Neural cell (in vitro differentiated cells): Measurements from ENCODE around the gene NDFIP2. TPM values are rescaled to one million over a fixed set of nuclear protein-coding genes. Genes with fewer than 3 reads are reported as not detected.

Experiments used
- H2AFZ ChIP-seq: fragments of 200-600, 300-800 bp; sonication (generic), shearing (Covaris generic); 2 replicates; pipeline ENCODE4 v1.6.0; 2014; ENCODE audit warnings: low read depth, mild to moderate bottlenecking, antibody characterized with exemption, low read length, moderate library complexity
- H3F3A ChIP-seq: fragments of 200-600 bp; shearing (Covaris generic); 2 replicates; pipeline ENCODE4 v1.6.1; 2016; ENCODE audit warnings: mild to moderate bottlenecking, moderate library complexity, mixed read lengths, antibody characterized with exemption, low read length; ENCODE audit not compliant: insufficient read depth, poor library complexity, severe bottlenecking
- H3K27ac ChIP-seq: fragments of 200-600, 300-800 bp; sonication (generic), shearing (Covaris generic); 2 replicates; pipeline ENCODE4 v1.5.1; 2014; ENCODE audit warnings: mild to moderate bottlenecking, low read length, moderate library complexity
- H3K27me3 ChIP-seq: fragments of 300-800, 200-600 bp; sonication (generic), shearing (Covaris generic); 2 replicates; pipeline ENCODE4 v1.6.0; 2014; ENCODE audit warnings: mild to moderate bottlenecking, low read depth, low read length, moderate library complexity; ENCODE audit not compliant: insufficient read depth
- H3K36me3 ChIP-seq: fragments of 300-800, 200-600 bp; sonication (generic), shearing (Covaris generic); 2 replicates; pipeline ENCODE4 v1.5.1; 2014; ENCODE audit warnings: mild to moderate bottlenecking, antibody characterized with exemption, low read length, moderate library complexity; ENCODE audit not compliant: insufficient read depth
- H3K4me2 ChIP-seq: fragments of 300-800, 200-600 bp; sonication (generic), shearing (Covaris generic); 2 replicates; pipeline ENCODE4 v1.6.0; 2014; ENCODE audit warnings: mild to moderate bottlenecking, low read length
- H3K4me3 ChIP-seq: fragments of 300-800, 200-600 bp; sonication (generic), shearing (Covaris generic); 2 replicates; pipeline ENCODE4 v1.5.1; 2014; ENCODE audit warnings: mild to moderate bottlenecking, low read length, moderate library complexity
- H3K79me2 ChIP-seq: fragments of 200-600 bp; shearing (Covaris generic); replicated peaks from 2 replicates; pipeline ENCODE4 v1.6.0; 2014; ENCODE audit warnings: mild to moderate bottlenecking, low read length, moderate library complexity; ENCODE audit not compliant: insufficient read depth
- H3K9ac ChIP-seq: fragments of 300-800, 200-600 bp; sonication (generic), shearing (Covaris generic); 2 replicates; pipeline ENCODE4 v1.6.1; 2016; ENCODE audit warnings: mild to moderate bottlenecking, low read length, mixed read lengths
- H3K9me2 ChIP-seq: fragments of 200-600 bp; shearing (Covaris generic); 2 replicates; pipeline ENCODE4 v1.6.1; 2016; ENCODE audit warnings: mild to moderate bottlenecking, low read length, mixed read lengths; ENCODE audit not compliant: insufficient read depth
- H3K9me3 ChIP-seq: fragments of 200-600, 300-800 bp; sonication (generic), shearing (Covaris generic); 2 replicates; pipeline ENCODE4 v1.6.1; 2016; ENCODE audit warnings: mild to moderate bottlenecking, mixed run types, low read length, moderate library complexity, mixed read lengths
- H4K20me1 ChIP-seq: fragments of 200-600 bp; shearing (Covaris generic); 2 replicates; pipeline ENCODE4 v1.6.1; 2016; ENCODE audit warnings: mild to moderate bottlenecking, mixed run types; ENCODE audit not compliant: insufficient read depth
- CTCF ChIP-seq: fragments of 450-650 bp; IDR thresholded peaks from 2 replicates; pipeline ENCODE4 v1.5.1; 2014; ENCODE audit warnings: antibody characterized with exemption, mild to moderate bottlenecking, moderate library complexity; ENCODE audit not compliant: poor library complexity, severe bottlenecking
- EP300 ChIP-seq: fragments of 450-650 bp; conservative IDR thresholded peaks from 2 replicates; pipeline ENCODE4 v1.6.1; 2014; ENCODE audit warnings: antibody characterized with exemption, mild to moderate bottlenecking, moderate library complexity; ENCODE audit not compliant: poor library complexity, severe bottlenecking
- EZH2 ChIP-seq: fragments of 200-600, 300-800 bp; shearing (Covaris generic), sonication (generic); IDR thresholded peaks from 2 replicates; pipeline ENCODE4 v1.6.1; 2014; ENCODE audit warnings: antibody characterized with exemption, low read length, borderline replicate concordance, mild to moderate bottlenecking; ENCODE audit not compliant: insufficient read depth, poor library complexity, severe bottlenecking
- POLR2AphosphoS5 ChIP-seq: IDR thresholded peaks from 2 replicates; pipeline ENCODE4 v1.6.1; 2012
- SMC3 ChIP-seq: fragments of 450-650 bp; conservative IDR thresholded peaks from 2 replicates; pipeline ENCODE4 v1.6.1; 2014; ENCODE audit warnings: antibody characterized with exemption, mild to moderate bottlenecking, moderate library complexity; ENCODE audit not compliant: poor library complexity
- TAF1 ChIP-seq: IDR thresholded peaks from 2 replicates; pipeline ENCODE4 v1.6.1; 2012; ENCODE audit warnings: low read depth
- polyA plus RNA-seq: library from polyadenylated mRNA; depleted of rRNA; stranded (reverse); fragments of >200 nt; gene quantifications from 2 replicates; pipeline ENCODE4 v1.2.3, GENCODE V29; 2014
- TF ChIP-seq, protein P1 (sequence below): IDR thresholded peaks from 2 replicates; pipeline ENCODE4 v1.6.1; 2012; ENCODE audit warnings: borderline replicate concordance

Gene NDFIP2
- polyA plus RNA-seq, 1 donor from 2014 or later = 41.2 TPM

DNA sequence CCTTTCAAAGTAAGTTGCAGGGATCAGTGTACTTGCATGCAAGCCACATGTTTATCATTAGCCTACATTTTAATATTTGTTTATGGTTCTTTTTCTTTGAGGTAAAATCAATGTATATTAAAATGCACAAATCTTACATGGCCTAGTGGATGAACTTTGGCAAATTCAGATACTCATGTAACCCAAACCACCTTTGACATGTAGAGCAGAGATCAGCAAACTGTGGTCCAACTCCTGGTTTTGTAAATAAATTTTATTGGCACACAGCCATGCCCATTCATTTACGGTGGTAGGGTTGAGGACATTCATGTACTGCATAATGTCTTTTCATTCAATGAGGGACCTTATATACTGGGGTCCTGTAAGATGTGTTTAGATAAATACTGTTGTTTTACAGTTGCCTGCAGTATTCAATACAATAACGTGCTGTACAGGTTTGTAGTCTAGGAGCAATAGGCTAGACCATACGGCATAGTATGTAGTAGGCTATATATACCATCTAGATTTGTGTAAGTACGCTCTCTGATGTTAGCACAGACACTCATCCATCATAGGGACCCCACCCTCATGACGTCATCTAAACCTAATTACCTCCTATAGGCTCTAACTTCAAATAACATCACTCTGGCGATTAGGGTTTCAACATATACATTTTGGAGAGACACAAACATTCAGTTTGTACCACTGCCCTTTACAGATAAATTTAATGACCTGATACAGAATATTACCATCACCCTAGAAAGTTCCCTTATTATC, 5.7 kb downstream of the NDFIP2 start:
- Histone ChIP-seq H3K9me3 (no peaks in the 10 kb centered on the region), H3K9me2 (no peaks in the 10 kb centered on the region), H3K27ac (no peak overlapping the region), H3K27me3 (no peaks in the 10 kb centered on the region), H3K36me3 (no peaks in the 10 kb centered on the region), H3K9ac (no peak overlapping the region), H3K79me2 (peaks cover 4% of the 10 kb centered on the region), H3K4me2 (no peak overlapping the region), H4K20me1 (no peaks in the 10 kb centered on the region), H3K4me3 (no peak overlapping the region), H2AFZ (no peak overlapping the region), H3F3A (no peaks in the 10 kb centered on the region)
- TF ChIP-seq CTCF (no peak), SMC3 (no peak), EP300 (no peak), EZH2 (no peak), TAF1 (no peak), POLR2AphosphoS5 (no peak)
- TF ChIP-seq, protein P1, sequence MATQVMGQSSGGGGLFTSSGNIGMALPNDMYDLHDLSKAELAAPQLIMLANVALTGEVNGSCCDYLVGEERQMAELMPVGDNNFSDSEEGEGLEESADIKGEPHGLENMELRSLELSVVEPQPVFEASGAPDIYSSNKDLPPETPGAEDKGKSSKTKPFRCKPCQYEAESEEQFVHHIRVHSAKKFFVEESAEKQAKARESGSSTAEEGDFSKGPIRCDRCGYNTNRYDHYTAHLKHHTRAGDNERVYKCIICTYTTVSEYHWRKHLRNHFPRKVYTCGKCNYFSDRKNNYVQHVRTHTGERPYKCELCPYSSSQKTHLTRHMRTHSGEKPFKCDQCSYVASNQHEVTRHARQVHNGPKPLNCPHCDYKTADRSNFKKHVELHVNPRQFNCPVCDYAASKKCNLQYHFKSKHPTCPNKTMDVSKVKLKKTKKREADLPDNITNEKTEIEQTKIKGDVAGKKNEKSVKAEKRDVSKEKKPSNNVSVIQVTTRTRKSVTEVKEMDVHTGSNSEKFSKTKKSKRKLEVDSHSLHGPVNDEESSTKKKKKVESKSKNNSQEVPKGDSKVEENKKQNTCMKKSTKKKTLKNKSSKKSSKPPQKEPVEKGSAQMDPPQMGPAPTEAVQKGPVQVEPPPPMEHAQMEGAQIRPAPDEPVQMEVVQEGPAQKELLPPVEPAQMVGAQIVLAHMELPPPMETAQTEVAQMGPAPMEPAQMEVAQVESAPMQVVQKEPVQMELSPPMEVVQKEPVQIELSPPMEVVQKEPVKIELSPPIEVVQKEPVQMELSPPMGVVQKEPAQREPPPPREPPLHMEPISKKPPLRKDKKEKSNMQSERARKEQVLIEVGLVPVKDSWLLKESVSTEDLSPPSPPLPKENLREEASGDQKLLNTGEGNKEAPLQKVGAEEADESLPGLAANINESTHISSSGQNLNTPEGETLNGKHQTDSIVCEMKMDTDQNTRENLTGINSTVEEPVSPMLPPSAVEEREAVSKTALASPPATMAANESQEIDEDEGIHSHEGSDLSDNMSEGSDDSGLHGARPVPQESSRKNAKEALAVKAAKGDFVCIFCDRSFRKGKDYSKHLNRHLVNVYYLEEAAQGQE = no peak

DNA sequence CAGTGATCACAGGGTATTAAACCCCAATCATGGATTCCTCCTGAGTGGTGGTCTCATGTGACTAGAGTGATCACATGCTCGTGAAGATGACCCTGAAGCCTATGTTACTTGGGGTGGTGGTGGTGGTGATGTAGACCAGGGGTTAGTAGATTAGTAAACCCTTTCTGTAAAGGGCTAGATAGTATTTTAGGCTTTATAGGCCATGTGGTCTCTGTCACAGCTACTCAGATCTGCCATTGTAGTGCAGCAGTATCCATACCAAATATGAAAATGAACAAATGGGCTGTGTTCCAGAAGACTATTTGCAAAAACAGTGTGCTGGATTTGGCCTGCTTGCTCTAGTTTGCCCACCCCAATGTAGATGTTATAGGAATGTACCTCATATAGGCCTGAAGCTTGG, 9.4 kb downstream of the NDFIP2 start:
- H2AFZ ChIP-seq = no peak overlapping the region
- no peaks in the 10 kb centered on the region for H3K27me3 ChIP-seq
- H4K20me1 ChIP-seq = no peaks in the 10 kb centered on the region
- no peaks in the 10 kb centered on the region for H3K79me2 ChIP-seq
- H3K4me2 ChIP-seq = no peak overlapping the region
- no peaks in the 10 kb centered on the region for H3F3A ChIP-seq
- H3K9me3 ChIP-seq = no peaks in the 10 kb centered on the region
- no peaks in the 10 kb centered on the region for H3K36me3 ChIP-seq
- H3K4me3 ChIP-seq = no peak overlapping the region
- H3K9me2 ChIP-seq = no peaks in the 10 kb centered on the region
- no peak overlapping the region for H3K9ac ChIP-seq
- TF ChIP-seq, protein P1 = no peak
- TF ChIP-seq TAF1 (no peak), CTCF (no peak), EP300 (no peak)
- H3K27ac ChIP-seq = no peak overlapping the region
